ENCODE data around the gene RAB27B. TPM values are rescaled to one million over a fixed set of nuclear protein-coding genes. Genes with fewer than 3 reads are reported as not detected.

RAB27B gene
- total RNA-seq, 1 experiment from 2014 or later: 13.2 TPM

DNA sequence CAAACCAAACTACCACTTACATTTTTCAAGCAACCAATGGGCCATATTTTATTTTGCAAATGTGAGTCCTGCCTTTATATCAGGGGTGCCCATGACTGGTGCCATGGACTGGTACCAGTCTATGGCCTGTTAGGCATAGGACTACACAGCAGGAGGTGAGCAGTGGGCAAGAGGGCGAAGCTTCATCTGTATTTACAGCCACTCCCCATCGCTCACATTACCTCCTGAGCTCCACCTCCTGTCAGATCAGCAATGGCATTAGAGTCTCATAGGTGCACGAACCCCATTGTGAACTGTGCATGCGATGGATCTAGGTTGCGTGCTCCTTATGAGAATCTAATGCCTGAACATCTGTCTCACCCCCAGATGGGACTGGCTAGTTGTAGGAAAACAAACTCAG lies 77.4 kb downstream of the RAB27B start:
- Histone ChIP-seq H3K36me3 (ENCODE audit: low read depth, low read length) (no peaks in the 10 kb centered on the region), H3K9me3 (ENCODE audit: low read length) (no peaks in the 10 kb centered on the region), H3K4me2 (ENCODE audit: low read length) (no peak overlapping the region), H3K4me1 (ENCODE audit: insufficient read depth, low read length) (peaks cover 8% of the 10 kb centered on the region; the same call in 1 of the 2 replicates), H3F3A (ENCODE audit: low read length, unreplicated experiment) (no peaks in the 10 kb centered on the region), H2AFZ (ENCODE audit: low read length) (no peak overlapping the region), H3K27ac (ENCODE audit: low read length) (no peak overlapping the region), H3K27me3 (ENCODE audit: low read length) (no peaks in the 10 kb centered on the region), H3K4me3 (ENCODE audit: low read length) (no peak overlapping the region), H3K79me2 (ENCODE audit: low read length) (no peaks in the 10 kb centered on the region), H3K9ac (ENCODE audit: low read length) (no peak overlapping the region), H3K9me2 (replicated peaks; ENCODE audit: low read length) (no peaks in the 10 kb centered on the region), H4K20me1 (ENCODE audit: low read length) (no peaks in the 10 kb centered on the region)
- TF ChIP-seq EZH2phosphoT487 (IDR thresholded peaks at IDR 0.05; ENCODE audit: borderline replicate concordance, low read length) (no peak), EZH2 (IDR thresholded peaks at IDR 0.05; ENCODE audit: low read length, unreplicated experiment) (no peak)
- TF ChIP-seq, protein P1, sequence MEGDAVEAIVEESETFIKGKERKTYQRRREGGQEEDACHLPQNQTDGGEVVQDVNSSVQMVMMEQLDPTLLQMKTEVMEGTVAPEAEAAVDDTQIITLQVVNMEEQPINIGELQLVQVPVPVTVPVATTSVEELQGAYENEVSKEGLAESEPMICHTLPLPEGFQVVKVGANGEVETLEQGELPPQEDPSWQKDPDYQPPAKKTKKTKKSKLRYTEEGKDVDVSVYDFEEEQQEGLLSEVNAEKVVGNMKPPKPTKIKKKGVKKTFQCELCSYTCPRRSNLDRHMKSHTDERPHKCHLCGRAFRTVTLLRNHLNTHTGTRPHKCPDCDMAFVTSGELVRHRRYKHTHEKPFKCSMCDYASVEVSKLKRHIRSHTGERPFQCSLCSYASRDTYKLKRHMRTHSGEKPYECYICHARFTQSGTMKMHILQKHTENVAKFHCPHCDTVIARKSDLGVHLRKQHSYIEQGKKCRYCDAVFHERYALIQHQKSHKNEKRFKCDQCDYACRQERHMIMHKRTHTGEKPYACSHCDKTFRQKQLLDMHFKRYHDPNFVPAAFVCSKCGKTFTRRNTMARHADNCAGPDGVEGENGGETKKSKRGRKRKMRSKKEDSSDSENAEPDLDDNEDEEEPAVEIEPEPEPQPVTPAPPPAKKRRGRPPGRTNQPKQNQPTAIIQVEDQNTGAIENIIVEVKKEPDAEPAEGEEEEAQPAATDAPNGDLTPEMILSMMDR (conservative IDR thresholded peaks at IDR 0.05; ENCODE audit: low read depth, low read length): no peak
- no TSS peak for BruUV-seq (replicated peaks)
- ATAC-seq: no peak
- DNase-seq: no peak
- ChIA-PET POLR2A (ENCODE audit: unreplicated experiment) (no interaction called here), CTCF (no interaction called here)
- intact Hi-C loops (cut with micrococcal nuclease): no loop called here

DNA sequence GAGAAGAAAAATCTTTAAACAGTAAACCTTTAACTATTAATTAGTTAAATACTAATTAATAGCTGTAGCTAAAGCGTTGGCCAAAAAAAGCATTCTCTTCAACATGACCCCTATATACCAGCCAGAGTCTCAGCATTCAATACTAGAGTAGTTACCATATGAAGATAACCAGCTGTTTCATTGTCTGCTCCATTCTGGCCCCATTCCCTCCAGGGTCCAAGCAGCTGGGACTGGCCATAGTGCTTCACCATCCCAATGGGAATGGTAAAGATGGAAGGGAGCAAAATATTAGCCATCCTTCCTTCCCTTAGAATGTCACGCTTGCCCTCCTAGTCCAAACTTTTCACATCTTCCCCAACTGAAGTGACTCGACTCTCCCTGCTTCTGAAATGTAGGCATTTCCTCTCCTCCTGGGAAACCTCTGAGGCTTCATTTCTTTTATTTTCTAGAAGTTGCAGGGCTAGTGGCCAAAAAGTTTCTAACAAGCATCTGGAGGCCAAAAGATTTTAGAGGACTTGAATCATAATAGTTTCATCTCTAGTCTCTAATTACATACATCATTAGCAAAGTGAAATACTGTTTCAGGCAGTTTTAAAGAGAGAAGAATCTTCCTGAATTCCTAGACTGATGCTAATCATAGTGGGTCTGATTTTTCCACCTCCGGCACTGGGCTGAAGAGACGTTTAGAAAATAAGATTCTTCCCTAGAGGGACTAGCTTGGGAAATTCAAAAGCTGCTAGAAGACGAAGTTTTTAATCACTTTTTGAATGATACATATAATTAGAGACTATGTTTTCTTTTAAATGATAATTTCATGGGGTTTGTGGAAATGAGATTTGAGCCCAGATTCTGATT lies 78.3 kb downstream of the RAB27B start:
- ATAC-seq: no peak
- CTCF ChIA-PET: no interaction called here

More for the DNA sequence above, 78.3 kb downstream of the RAB27B start:
- Histone ChIP-seq H3K4me2 (ENCODE audit: low read length) (no peak overlapping the region), H3K9ac (ENCODE audit: low read length) (no peak overlapping the region), H4K20me1 (ENCODE audit: low read length) (no peaks in the 10 kb centered on the region), H3K27me3 (ENCODE audit: low read length) (no peaks in the 10 kb centered on the region), H2AFZ (ENCODE audit: low read length) (no peak overlapping the region), H3K9me3 (ENCODE audit: low read length) (no peaks in the 10 kb centered on the region), H3K4me3 (ENCODE audit: low read length) (no peak overlapping the region), H3F3A (ENCODE audit: low read length, unreplicated experiment) (no peaks in the 10 kb centered on the region), H3K4me1 (ENCODE audit: insufficient read depth, low read length) (peaks cover 8% of the 10 kb centered on the region; the same call in 1 of the 2 replicates), H3K79me2 (ENCODE audit: low read length) (no peaks in the 10 kb centered on the region), H3K27ac (ENCODE audit: low read length) (no peak overlapping the region), H3K9me2 (replicated peaks; ENCODE audit: low read length) (no peaks in the 10 kb centered on the region), H3K36me3 (ENCODE audit: low read depth, low read length) (no peaks in the 10 kb centered on the region)
- TF ChIP-seq EZH2phosphoT487 (IDR thresholded peaks at IDR 0.05; ENCODE audit: borderline replicate concordance, low read length): no peak
- TF ChIP-seq, protein P1 (conservative IDR thresholded peaks at IDR 0.05; ENCODE audit: low read depth, low read length): no peak
- TF ChIP-seq EZH2 (IDR thresholded peaks at IDR 0.05; ENCODE audit: low read length, unreplicated experiment): no peak
- no peak for DNase-seq
- POLR2A ChIA-PET (ENCODE audit: unreplicated experiment): no interaction called here
- intact Hi-C loops (cut with micrococcal nuclease): no loop called here
- no TSS peak for BruUV-seq (replicated peaks)
